Stimulated activated memory B cell treated with anti-CD40 and anti-IgM and Interleukin-4, amounts not matched to agents 10 μg/mL and 1 μg/mL and 100 μg/mL, for 72 hours (primary cell): ENCODE results near the gene TMA7.
A peak's percentile ranks its signal among the peaks of the same experiment; 100 is the strongest.

Experiments
- ATAC-seq: fragments of 150-1000 bp; cut with Tn5 transposase; 2 replicates; pipeline ENCODE4 v1.10.0; 2021
- H3K27ac Mint-ChIP-seq: one replicate; pipeline ENCODE4 v1.8.0; 2022; ENCODE audit warnings: mild to moderate bottlenecking, mixed read lengths
- H3K27me3 Mint-ChIP-seq: one replicate; pipeline ENCODE4 v1.8.0; 2022; ENCODE audit warnings: mixed read lengths
- H3K36me3 Mint-ChIP-seq: one replicate; pipeline ENCODE4 v1.8.0; 2022; ENCODE audit warnings: mixed read lengths
- H3K4me1 Mint-ChIP-seq: one replicate; pipeline ENCODE4 v1.8.0; 2022; ENCODE audit warnings: mixed read lengths
- H3K4me3 Mint-ChIP-seq: one replicate; pipeline ENCODE4 v1.8.0; 2022; ENCODE audit warnings: mild to moderate bottlenecking, moderate library complexity, mixed read lengths
- H3K9me3 Mint-ChIP-seq: one replicate; pipeline ENCODE4 v1.8.0; 2022; ENCODE audit warnings: mixed read lengths

TMA7 gene

GRCh38 chr3:48434591-48435222, 5.3 kb upstream of the TMA7 start:
- Mint-ChIP-seq H3K27ac (no peak overlapping the region), H3K4me1 (peaks cover 10% of the 10 kb centered on the region), H3K27me3 (peaks cover 8% of the 10 kb centered on the region), H3K4me3 (no peak overlapping the region), H3K36me3 (peaks cover 7% of the 10 kb centered on the region), H3K9me3 (no peaks in the 10 kb centered on the region)
- ATAC-seq, result no peak

GRCh38 chr3:48435223-48435595, 4.8 kb upstream of the TMA7 start:
- ATAC-seq, result no peak
- H3K27ac Mint-ChIP-seq, result no peak overlapping the region
- H3K4me3 Mint-ChIP-seq, result no peak overlapping the region
- peaks cover 9% of the 10 kb centered on the region for H3K4me1 Mint-ChIP-seq
- H3K9me3 Mint-ChIP-seq, result no peaks in the 10 kb centered on the region
- peaks cover 4% of the 10 kb centered on the region for H3K27me3 Mint-ChIP-seq
- peaks cover 7% of the 10 kb centered on the region for H3K36me3 Mint-ChIP-seq

- peak; percentile 51 for ATAC-seq
- Mint-ChIP-seq H3K27ac (no peak overlapping the region), H3K4me1 (peaks cover 6% of the 10 kb centered on the region)
Measured at GRCh38 chr3:48435774-48436476, 4.1 kb upstream of the TMA7 start.

DNA sequence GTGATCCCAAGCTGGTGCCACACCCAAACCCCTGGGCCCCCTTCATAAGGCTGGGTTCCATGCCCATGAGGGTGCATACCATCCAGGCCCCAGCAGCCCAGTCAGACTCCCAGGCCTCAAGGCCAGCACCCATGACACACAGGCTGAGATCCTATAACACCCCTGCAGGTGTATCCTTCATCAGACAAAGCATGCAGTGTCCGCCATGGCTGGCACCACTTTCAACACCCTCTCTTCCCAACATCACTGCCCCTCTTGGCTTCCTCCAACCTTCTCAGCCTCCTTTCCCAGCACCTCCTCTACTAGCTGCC, 3.6 kb upstream of the TMA7 start:
- Mint-ChIP-seq H3K9me3 (no peaks in the 10 kb centered on the region), H3K4me3 (no peak overlapping the region), H3K27ac (no peak overlapping the region), H3K27me3 (no peaks in the 10 kb centered on the region), H3K4me1 (peaks cover 7% of the 10 kb centered on the region), H3K36me3 (peaks cover 6% of the 10 kb centered on the region)
- no peak for ATAC-seq

More at GRCh38 chr3:48435774-48436476, 4.1 kb upstream of the TMA7 start:
- H3K9me3 Mint-ChIP-seq, result no peaks in the 10 kb centered on the region
- no peaks in the 10 kb centered on the region for H3K27me3 Mint-ChIP-seq
- peaks cover 7% of the 10 kb centered on the region for H3K36me3 Mint-ChIP-seq
- H3K4me3 Mint-ChIP-seq, result no peak overlapping the region

GRCh38 chr3:48436855-48437254, 3.2 kb upstream of the TMA7 start:
- no peaks in the 10 kb centered on the region for H3K9me3 Mint-ChIP-seq
- peaks cover 11% of the 10 kb centered on the region for H3K4me1 Mint-ChIP-seq
- H3K4me3 Mint-ChIP-seq, result no peak overlapping the region
- H3K27me3 Mint-ChIP-seq, result no peaks in the 10 kb centered on the region
- no peak overlapping the region for H3K27ac Mint-ChIP-seq
- peaks cover 2% of the 10 kb centered on the region for H3K36me3 Mint-ChIP-seq
- no peak for ATAC-seq

- H3K4me3 Mint-ChIP-seq, result no peak overlapping the region
- peaks cover 12% of the 10 kb centered on the region for H3K4me1 Mint-ChIP-seq
- peak overlapping the region; percentile 83 for H3K27ac Mint-ChIP-seq
- no peak for ATAC-seq
- H3K36me3 Mint-ChIP-seq, result no peaks in the 10 kb centered on the region
- no peaks in the 10 kb centered on the region for H3K27me3 Mint-ChIP-seq
- H3K9me3 Mint-ChIP-seq, result no peaks in the 10 kb centered on the region
Measured at GRCh38 chr3:48437812-48438211, 2.2 kb upstream of the TMA7 start.

- ATAC-seq, result no peak
- Mint-ChIP-seq H3K36me3 (peaks cover 5% of the 10 kb centered on the region), H3K4me3 (peak overlapping the region; percentile 97), H3K9me3 (no peaks in the 10 kb centered on the region), H3K27ac (peak overlapping the region; percentile 83), H3K27me3 (no peaks in the 10 kb centered on the region), H3K4me1 (peaks cover 14% of the 10 kb centered on the region)
Measured at GRCh38 chr3:48440590-48440958, 517 bp downstream of the TMA7 start.

- Mint-ChIP-seq H3K36me3 (peaks cover 5% of the 10 kb centered on the region), H3K27me3 (no peaks in the 10 kb centered on the region), H3K4me3 (no peak overlapping the region), H3K4me1 (peaks cover 24% of the 10 kb centered on the region), H3K9me3 (no peaks in the 10 kb centered on the region), H3K27ac (no peak overlapping the region)
- no peak for ATAC-seq
Measured at GRCh38 chr3:48441940-48442339, 1.9 kb downstream of the TMA7 start.

DNA sequence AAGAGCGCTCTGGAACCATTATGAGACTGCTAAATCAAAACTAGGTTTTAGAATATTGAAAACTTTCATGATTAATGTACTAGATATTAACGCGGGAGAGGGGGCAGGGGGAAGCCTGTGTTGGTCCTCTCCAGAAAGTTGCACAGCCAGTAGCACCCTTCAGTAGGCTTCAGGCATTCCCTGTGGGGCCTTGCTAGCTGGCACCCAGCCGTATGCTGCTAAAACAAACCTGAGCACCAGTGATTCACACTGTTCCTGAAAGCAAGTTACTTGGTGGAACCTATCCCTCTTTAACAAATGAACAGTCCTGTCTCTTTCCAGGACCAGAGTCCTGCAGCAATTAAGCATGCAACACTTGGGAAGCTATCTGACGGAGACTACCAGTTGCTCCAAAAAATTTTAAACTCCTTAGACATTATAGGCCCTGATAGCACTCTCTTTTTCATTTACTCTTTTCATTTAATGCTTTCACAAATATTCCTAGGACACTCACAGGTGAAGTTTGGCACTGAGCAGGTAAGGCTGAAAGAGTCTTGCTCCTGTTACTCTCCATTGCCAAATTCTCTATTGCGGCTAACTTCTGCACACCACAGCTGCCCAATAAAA, 5.3 kb downstream of the TMA7 start:
- Mint-ChIP-seq H3K9me3 (no peaks in the 10 kb centered on the region), H3K27ac (peak overlapping the region; percentile 78), H3K4me1 (peaks cover 33% of the 10 kb centered on the region), H3K36me3 (peaks cover 5% of the 10 kb centered on the region), H3K27me3 (no peaks in the 10 kb centered on the region), H3K4me3 (peak overlapping the region; percentile 89)
- no peak for ATAC-seq

GRCh38 chr3:48446043-48446424, 6.0 kb downstream of the TMA7 start:
- ATAC-seq, result no peak
- Mint-ChIP-seq H3K27ac (peak overlapping the region; percentile 78), H3K4me3 (peak overlapping the region; percentile 89), H3K4me1 (peaks cover 33% of the 10 kb centered on the region), H3K36me3 (peaks cover 5% of the 10 kb centered on the region), H3K9me3 (no peaks in the 10 kb centered on the region), H3K27me3 (no peaks in the 10 kb centered on the region)

DNA sequence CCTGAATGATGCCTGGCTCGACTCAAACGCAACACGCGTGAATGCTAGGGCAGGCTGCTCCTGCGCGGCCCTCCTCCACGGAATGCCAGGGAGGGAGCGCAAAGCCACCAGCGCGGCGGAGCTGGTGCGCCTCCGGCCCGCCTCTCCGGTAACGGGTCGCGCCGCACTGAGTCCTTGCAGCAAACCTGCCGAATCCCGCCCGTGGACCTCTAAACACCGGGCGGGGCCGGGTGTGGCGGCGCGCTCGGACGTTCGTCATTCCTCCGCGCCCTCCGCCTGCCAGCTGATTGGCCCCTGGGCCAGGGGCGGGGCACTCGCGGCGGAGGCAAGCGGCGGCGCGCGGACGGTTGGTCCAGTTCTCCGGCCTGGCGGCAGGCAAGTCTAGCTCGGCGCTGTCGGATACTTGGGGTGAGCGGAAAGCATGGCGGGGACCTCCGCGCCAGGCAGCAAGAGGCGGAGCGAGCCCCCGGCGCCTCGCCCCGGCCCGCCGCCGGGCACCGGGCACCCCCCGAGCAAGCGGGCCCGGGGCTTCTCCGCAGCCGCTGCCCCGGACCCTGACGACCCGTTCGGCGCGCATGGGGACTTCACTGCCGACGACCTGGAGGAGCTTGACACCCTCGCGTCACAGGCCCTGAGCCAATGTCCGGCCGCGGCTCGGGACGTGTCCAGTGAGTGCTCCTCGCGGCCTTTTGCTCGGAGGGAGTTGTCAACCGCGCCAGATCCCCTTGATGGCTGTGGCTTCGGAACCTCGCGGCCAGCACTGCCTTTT, 6.6 kb downstream of the TMA7 start, which contains the start of gene ATRIP:
Gene ATRIP (plus strand): TSS at position 313 of the 769 bp plus-strand sequence. CDS start 109 bp downstream, at position 422.
- H3K4me1 Mint-ChIP-seq, result peaks cover 31% of the 10 kb centered on the region
- H3K36me3 Mint-ChIP-seq, result peaks cover 9% of the 10 kb centered on the region
- H3K9me3 Mint-ChIP-seq, result no peaks in the 10 kb centered on the region
- no peaks in the 10 kb centered on the region for H3K27me3 Mint-ChIP-seq
- peak within 1 kb of the TSS; percentile 89 for H3K4me3 Mint-ChIP-seq
- ATAC-seq, result peak; percentile 98
- H3K27ac Mint-ChIP-seq, result peak within 1 kb of the TSS; percentile 78

DNA sequence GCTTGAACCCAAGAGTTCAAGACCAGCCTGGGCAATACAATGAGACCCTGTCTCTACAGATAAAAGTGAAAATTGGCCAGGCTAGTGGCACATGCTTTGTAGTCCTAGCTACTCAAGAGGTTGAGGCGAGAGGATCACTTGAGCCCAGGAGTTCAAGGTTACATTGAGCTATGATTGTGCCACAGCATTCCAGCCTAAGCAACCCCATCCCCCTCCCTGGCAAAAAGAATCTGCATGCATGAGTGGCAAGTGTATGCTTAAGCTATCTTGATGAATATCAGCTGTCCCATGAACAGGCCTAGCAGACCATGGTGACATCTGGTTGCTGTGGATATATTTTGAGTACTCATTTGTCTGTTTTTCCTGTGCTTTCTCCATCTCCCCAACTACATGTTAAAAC, 11.2 kb downstream of the TMA7 start:
- H3K4me3 Mint-ChIP-seq, result no peak overlapping the region
- H3K9me3 Mint-ChIP-seq, result no peaks in the 10 kb centered on the region
- H3K4me1 Mint-ChIP-seq, result peaks cover 18% of the 10 kb centered on the region
- H3K27me3 Mint-ChIP-seq, result no peaks in the 10 kb centered on the region
- no peak for ATAC-seq
- no peak overlapping the region for H3K27ac Mint-ChIP-seq
- H3K36me3 Mint-ChIP-seq, result peaks cover 7% of the 10 kb centered on the region

- no peak overlapping the region for H3K27ac Mint-ChIP-seq
- H3K36me3 Mint-ChIP-seq, result peaks cover 4% of the 10 kb centered on the region
- no peak overlapping the region for H3K4me3 Mint-ChIP-seq
- H3K9me3 Mint-ChIP-seq, result no peaks in the 10 kb centered on the region
- ATAC-seq, result no peak
- H3K4me1 Mint-ChIP-seq, result no peaks in the 10 kb centered on the region
- H3K27me3 Mint-ChIP-seq, result no peaks in the 10 kb centered on the region
Measured at GRCh38 chr3:48456456-48456855, 16.4 kb downstream of the TMA7 start.

- no peak for ATAC-seq
- Mint-ChIP-seq H3K27ac (no peak overlapping the region), H3K36me3 (no peaks in the 10 kb centered on the region), H3K9me3 (no peaks in the 10 kb centered on the region), H3K27me3 (no peaks in the 10 kb centered on the region), H3K4me3 (no peak overlapping the region), H3K4me1 (no peaks in the 10 kb centered on the region)
Measured at GRCh38 chr3:48459331-48459730, 19.3 kb downstream of the TMA7 start.

DNA sequence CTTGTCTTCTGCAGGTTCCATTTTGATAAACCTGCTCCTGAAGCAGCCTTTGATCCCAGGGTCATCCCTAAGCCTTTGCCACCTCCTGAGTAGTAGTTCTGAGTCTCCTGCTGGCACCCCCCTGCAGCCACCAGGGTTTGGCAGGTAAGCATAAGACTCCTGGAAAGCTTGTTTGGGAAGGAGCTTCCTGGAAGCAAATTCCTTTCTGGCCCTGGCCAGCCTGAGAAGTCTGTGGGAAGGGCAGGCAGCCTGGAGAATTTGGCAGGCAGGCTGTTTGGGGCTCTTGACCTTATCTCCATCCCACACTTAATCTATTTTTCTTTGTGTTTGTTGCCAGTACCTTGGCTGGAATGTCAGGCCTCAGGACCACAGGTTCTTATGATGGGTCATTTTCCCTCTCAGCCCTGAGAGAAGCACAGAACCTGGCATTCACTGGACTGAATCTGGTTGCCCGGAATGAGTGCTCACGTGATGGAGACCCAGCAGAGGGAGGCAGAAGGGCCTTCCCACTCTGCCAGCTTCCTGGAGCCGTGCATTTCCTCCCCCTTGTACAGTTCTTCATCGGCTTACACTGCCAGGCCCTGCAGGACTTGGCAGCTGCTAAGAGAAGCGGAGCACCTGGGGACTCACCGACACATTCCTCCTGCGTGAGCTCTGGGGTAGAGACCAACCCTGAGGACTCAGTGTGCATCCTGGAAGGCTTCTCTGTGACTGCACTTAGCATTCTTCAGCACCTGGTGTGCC, 19.9 kb downstream of the TMA7 start:
- H3K4me1 Mint-ChIP-seq, result no peaks in the 10 kb centered on the region
- H3K36me3 Mint-ChIP-seq, result no peaks in the 10 kb centered on the region
- H3K9me3 Mint-ChIP-seq, result no peaks in the 10 kb centered on the region
- ATAC-seq, result no peak
- H3K27me3 Mint-ChIP-seq, result no peaks in the 10 kb centered on the region
- H3K27ac Mint-ChIP-seq, result no peak overlapping the region
- no peak overlapping the region for H3K4me3 Mint-ChIP-seq
